Vagina (tissue), 2 donors: Measurements from ENCODE around the gene TADA2A. TPM values are rescaled to one million over a fixed set of nuclear protein-coding genes. Genes with fewer than 3 reads are reported as not detected.

Source experiments
- DNase-seq, 2 donors: peaks; one replicate each; pipeline ENCODE4 v3.0.0-alpha.2; 2017; ENCODE audit errors: extremely low spot score in 2 of 2
- H3K27ac ChIP-seq: fragments of 200-600 bp; sonication (generic); one replicate; pipeline ENCODE4 v1.5.1; 2019
- H3K27me3 ChIP-seq: fragments of 200-600 bp; sonication (generic); one replicate; pipeline ENCODE4 v1.5.1; 2019
- H3K36me3 ChIP-seq, 2 donors: fragments of 200-600 bp; sonication (generic); one replicate each; pipeline ENCODE4 v1.5.1; 2017 to 2019
- H3K4me1 ChIP-seq: fragments of 200-600 bp; sonication (generic); one replicate; pipeline ENCODE4 v1.5.1; 2019
- H3K4me3 ChIP-seq, 2 donors: fragments of 200-600 bp; sonication (generic); 1 replicate in 1 of 2; 2 replicates in 1 of 2; pipeline ENCODE4 v1.5.1; 2016 to 2019
- H3K9me3 ChIP-seq: fragments of 200-600 bp; sonication (generic); one replicate; pipeline ENCODE4 v1.5.1; 2019
- CTCF ChIP-seq, 3 experiments: fragments of 450-650 bp in 2 of 3; fragments of 200-600 bp in 1 of 3; sonication (generic) in 1 of 3; IDR thresholded peaks; one replicate each; pipeline ENCODE4 v1.5.1; 2017 to 2019; ENCODE audit warnings: antibody characterized with exemption in 3 of 3, mild to moderate bottlenecking in 2 of 3, moderate library complexity in 2 of 3
- POLR2A ChIP-seq, 2 donors: fragments of 450-650 bp; IDR thresholded peaks; one replicate each; pipeline ENCODE4 v1.6.1; 2017; ENCODE audit warnings: antibody characterized with exemption in 2 of 2, mild to moderate bottlenecking in 2 of 2, moderate library complexity in 2 of 2
- POLR2AphosphoS5 ChIP-seq, 2 donors: sonication (generic); formaldehyde crosslinking; IDR thresholded peaks; one replicate each; pipeline ENCODE4 v1.9.0; 2017; ENCODE audit warnings: antibody characterized with exemption in 2 of 2, mild to moderate bottlenecking in 2 of 2, low read depth in 1 of 2; ENCODE audit not compliant: insufficient read depth in 1 of 2
- intact Hi-C: fragments of 100-400 bp; cut with DNase I; formaldehyde crosslinking; loops from one replicate; pipeline ENCODE4 v1.15.1; 2023
- total RNA-seq: library from RNA; depleted of rRNA; stranded (reverse); fragments of >200 nt; gene quantifications from one replicate; pipeline ENCODE4 v1.2.3, GENCODE V29; 2016

TADA2A gene
- total RNA-seq, 1 donor from 2014 or later = 44.2 TPM

- DNase-seq = no peak
- H3K27ac ChIP-seq = peak overlapping the region; percentile 66
- intact Hi-C loops = no loop called here
- H3K27me3 ChIP-seq = no peaks in the 10 kb centered on the region
- TF ChIP-seq POLR2A (IDR thresholded peaks at IDR 0.05) = no peak
- no peak for TF ChIP-seq POLR2AphosphoS5 (IDR thresholded peaks at IDR 0.05; ENCODE audit: insufficient read depth in 1 of 2, low read depth in 1 of 2)
- TF ChIP-seq CTCF (IDR thresholded peaks at IDR 0.05) = no peak
- peaks cover 37% of the 10 kb centered on the region for H3K4me1 ChIP-seq
- no peaks in the 10 kb centered on the region for H3K9me3 ChIP-seq
- peaks cover 0 to 51% of the 10 kb centered on the region in 2 donors for H3K36me3 ChIP-seq
- no peak overlapping the region for H3K4me3 ChIP-seq
These were observed 69.2 kb downstream of the TADA2A start for GRCh38 chr17:37475731-37476420.

GRCh38 chr17:37476431-37477120, 69.9 kb downstream of the TADA2A start:
- no peak for DNase-seq
- H3K4me3 ChIP-seq = no peak overlapping the region
- intact Hi-C loops = no loop called here
- H3K36me3 ChIP-seq = peaks cover 0 to 44% of the 10 kb centered on the region in 2 donors
- H3K4me1 ChIP-seq = peaks cover 44% of the 10 kb centered on the region
- H3K9me3 ChIP-seq = no peaks in the 10 kb centered on the region
- H3K27ac ChIP-seq = peak overlapping the region; percentile 66
- TF ChIP-seq POLR2A (IDR thresholded peaks at IDR 0.05) (no peak), POLR2AphosphoS5 (IDR thresholded peaks at IDR 0.05; ENCODE audit: insufficient read depth in 1 of 2, low read depth in 1 of 2) (peak in 1 of 2 donors; percentile 62)
- H3K27me3 ChIP-seq = no peaks in the 10 kb centered on the region

GRCh38 chr17:37478187-37478586, 71.5 kb downstream of the TADA2A start:
- Histone ChIP-seq H3K4me3 (no peak overlapping the region), H3K9me3 (no peaks in the 10 kb centered on the region), H3K4me1 (peaks cover 52% of the 10 kb centered on the region), H3K36me3 (peaks cover 0 to 39% of the 10 kb centered on the region in 2 donors), H3K27ac (peak overlapping the region; percentile 66), H3K27me3 (no peaks in the 10 kb centered on the region)
- TF ChIP-seq POLR2A (IDR thresholded peaks at IDR 0.05) (no peak), CTCF (IDR thresholded peaks at IDR 0.05) (no peak), POLR2AphosphoS5 (IDR thresholded peaks at IDR 0.05; ENCODE audit: insufficient read depth in 1 of 2, low read depth in 1 of 2) (no peak)
- intact Hi-C loops = no loop called here
- DNase-seq = no peak

- no peak for TF ChIP-seq POLR2A (IDR thresholded peaks at IDR 0.05)
- TF ChIP-seq POLR2AphosphoS5 (IDR thresholded peaks at IDR 0.05; ENCODE audit: insufficient read depth in 1 of 2, low read depth in 1 of 2) = no peak
- no peak for TF ChIP-seq CTCF (IDR thresholded peaks at IDR 0.05)
- intact Hi-C loops = no loop called here
- Histone ChIP-seq H3K4me3 (no peak overlapping the region), H3K4me1 (peaks cover 56% of the 10 kb centered on the region), H3K27ac (peak overlapping the region; percentile 66), H3K27me3 (no peaks in the 10 kb centered on the region), H3K9me3 (no peaks in the 10 kb centered on the region), H3K36me3 (peaks cover 0 to 34% of the 10 kb centered on the region in 2 donors)
- DNase-seq = no peak
These were observed 72.3 kb downstream of the TADA2A start for GRCh38 chr17:37479025-37479424.

GRCh38 chr17:37480427-37480826, 73.7 kb downstream of the TADA2A start:
- H3K4me1 ChIP-seq = peaks cover 53% of the 10 kb centered on the region
- intact Hi-C loops = no loop called here
- TF ChIP-seq POLR2AphosphoS5 (IDR thresholded peaks at IDR 0.05; ENCODE audit: insufficient read depth in 1 of 2, low read depth in 1 of 2) (no peak), CTCF (IDR thresholded peaks at IDR 0.05) (no peak), POLR2A (IDR thresholded peaks at IDR 0.05) (no peak)
- no peak overlapping the region for H3K4me3 ChIP-seq
- peaks cover 0 to 20% of the 10 kb centered on the region in 2 donors for H3K36me3 ChIP-seq
- no peaks in the 10 kb centered on the region for H3K9me3 ChIP-seq
- peak overlapping the region; percentile 70 for H3K27ac ChIP-seq
- no peaks in the 10 kb centered on the region for H3K27me3 ChIP-seq
- no peak for DNase-seq
